ENCODE results near the gene PELI2. TPM values are rescaled to one million over a fixed set of nuclear protein-coding genes. Genes with fewer than 3 reads are reported as not detected.
A peak's percentile ranks its signal among the peaks of the same experiment; 100 is the strongest.

Gene PELI2, protein sequence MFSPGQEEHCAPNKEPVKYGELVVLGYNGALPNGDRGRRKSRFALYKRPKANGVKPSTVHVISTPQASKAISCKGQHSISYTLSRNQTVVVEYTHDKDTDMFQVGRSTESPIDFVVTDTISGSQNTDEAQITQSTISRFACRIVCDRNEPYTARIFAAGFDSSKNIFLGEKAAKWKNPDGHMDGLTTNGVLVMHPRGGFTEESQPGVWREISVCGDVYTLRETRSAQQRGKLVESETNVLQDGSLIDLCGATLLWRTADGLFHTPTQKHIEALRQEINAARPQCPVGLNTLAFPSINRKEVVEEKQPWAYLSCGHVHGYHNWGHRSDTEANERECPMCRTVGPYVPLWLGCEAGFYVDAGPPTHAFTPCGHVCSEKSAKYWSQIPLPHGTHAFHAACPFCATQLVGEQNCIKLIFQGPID
- polyA plus RNA-seq (ENCODE audit: insufficient read depth in 1 of 5, insufficient read length in 5 of 5, low replicate concordance in 1 of 5): 10 to 100 TPM in 4 of 5 donors, 1 to 10 TPM in 1; 8.0 to 12.8 (median 11.0) TPM
- long read RNA-seq, donor 1, full-length matches to known transcripts: 7 of 7 reads
- long read RNA-seq, donor 1, partial matches to known transcripts: 0 of 7 reads
- long read RNA-seq, donor 1, other reads (novel, unspliced or antisense): 0 of 7 reads
- long read RNA-seq, donor 2, full-length matches to known transcripts: 1 of 1 reads
- long read RNA-seq, donor 2, partial matches to known transcripts: 0 of 1 reads
- long read RNA-seq, donor 2, other reads (novel, unspliced or antisense): 0 of 1 reads
- long read RNA-seq, donor 3: 0 reads
- long read RNA-seq, donor 4, full-length matches to known transcripts: 2 of 2 reads
- long read RNA-seq, donor 4, partial matches to known transcripts: 0 of 2 reads
- long read RNA-seq, donor 4, other reads (novel, unspliced or antisense): 0 of 2 reads
- long read RNA-seq, donor 5, full-length matches to known transcripts: 1 of 1 reads
- long read RNA-seq, donor 5, partial matches to known transcripts: 0 of 1 reads
- long read RNA-seq, donor 5, other reads (novel, unspliced or antisense): 0 of 1 reads
- long read RNA-seq, donor 6, full-length matches to known transcripts: 3 of 3 reads
- long read RNA-seq, donor 6, partial matches to known transcripts: 0 of 3 reads
- long read RNA-seq, donor 6, other reads (novel, unspliced or antisense): 0 of 3 reads
- long read RNA-seq, donor 7, full-length matches to known transcripts: 1 of 1 reads
- long read RNA-seq, donor 7, partial matches to known transcripts: 0 of 1 reads
- long read RNA-seq, donor 7, other reads (novel, unspliced or antisense): 0 of 1 reads
- long read RNA-seq, donor 8: 0 reads

DNA sequence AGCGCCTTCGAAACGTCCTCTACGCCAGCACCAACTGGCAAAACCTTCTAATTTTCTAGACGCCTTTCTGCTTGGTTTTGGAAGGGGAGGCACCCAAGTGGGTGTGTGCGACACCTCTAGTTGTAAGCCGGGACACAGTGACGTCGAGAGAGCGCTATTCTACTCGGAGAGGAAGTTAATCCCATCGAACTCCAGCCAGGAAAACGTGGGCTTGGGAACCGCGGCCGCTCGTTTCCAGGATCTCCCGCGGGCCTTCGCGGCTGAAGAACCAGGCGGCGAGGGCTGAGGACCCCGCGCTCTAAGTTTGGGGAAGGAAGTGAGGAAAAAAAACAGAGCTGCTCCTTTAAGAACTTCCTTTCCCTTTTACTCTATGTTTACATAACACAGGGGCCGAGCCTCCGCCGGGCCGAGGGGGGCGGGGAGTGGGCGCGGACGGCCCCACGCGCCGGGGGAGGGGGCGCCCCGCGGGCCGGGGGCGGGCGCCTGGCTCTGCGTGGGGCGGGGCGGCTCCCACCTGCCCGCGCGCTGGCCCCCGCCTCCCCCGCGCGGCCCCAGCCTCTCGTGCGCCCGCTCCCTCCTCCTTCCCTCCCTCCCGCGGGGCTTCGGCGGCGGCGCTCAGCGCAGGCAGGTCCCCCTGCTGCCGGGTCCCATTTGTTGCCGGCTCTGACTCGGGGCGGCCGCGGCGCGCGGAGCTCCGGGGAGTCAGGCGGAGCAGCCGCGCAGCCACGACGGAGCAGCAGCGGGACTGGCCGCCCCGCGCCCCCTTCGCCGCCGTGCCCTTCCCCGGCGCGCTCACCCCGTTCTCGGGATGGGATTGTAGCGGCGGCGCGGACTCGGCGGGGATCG, at the start of gene PELI2:
TSS of gene PELI2 (plus strand) at position 647 of the 846 bp plus-strand sequence. CDS start 250 bp downstream, outside the sequence.
- peak; percentile 84 for DNase-seq

DNA sequence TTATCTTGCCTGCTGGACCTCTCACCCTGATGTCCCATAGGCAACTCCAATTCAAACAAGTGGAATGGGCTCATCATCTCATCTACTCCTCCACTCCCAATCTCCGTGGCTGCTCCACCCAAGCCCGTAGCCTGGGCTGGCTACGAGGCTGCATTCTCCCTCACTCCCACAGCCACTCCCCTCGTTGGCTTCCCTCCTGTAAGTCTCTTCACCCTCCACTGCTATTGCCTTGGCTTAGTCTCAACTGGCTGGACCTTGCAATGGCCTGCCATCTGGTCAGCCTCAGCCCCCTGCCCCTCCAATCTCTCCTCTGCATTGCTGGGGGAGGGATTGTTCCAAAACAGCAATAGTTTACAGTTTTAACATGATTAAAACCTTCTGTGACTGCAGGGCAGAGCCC, 44.4 kb upstream of the PELI2 start:
- no peak for DNase-seq

- DNase-seq: no peak
Measured at GRCh38 chr14:56075301-56075700, 42.9 kb upstream of the PELI2 start.

DNA sequence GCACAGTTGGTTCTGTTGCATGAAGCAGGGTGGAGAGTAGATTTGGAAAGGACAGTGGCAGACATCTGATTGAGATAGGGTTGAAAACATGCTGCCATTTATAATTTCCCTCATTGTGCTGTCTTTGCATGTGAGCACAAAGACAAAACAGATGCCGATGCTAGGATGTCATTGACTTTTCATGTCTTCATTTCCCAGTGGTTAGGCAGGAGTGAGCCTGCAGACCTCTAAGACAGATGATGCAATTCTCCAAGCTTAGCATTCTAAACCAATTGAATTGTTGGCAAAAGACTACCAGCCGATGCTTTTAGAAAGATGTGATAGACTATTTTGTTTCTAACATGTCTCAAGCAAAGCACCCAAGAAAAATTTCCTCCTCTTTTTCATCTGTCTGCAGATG, 37.1 kb upstream of the PELI2 start:
- DNase-seq: no peak

GRCh38 chr14:56082880-56083279, 35.3 kb upstream of the PELI2 start:
- DNase-seq: no peak

DNA sequence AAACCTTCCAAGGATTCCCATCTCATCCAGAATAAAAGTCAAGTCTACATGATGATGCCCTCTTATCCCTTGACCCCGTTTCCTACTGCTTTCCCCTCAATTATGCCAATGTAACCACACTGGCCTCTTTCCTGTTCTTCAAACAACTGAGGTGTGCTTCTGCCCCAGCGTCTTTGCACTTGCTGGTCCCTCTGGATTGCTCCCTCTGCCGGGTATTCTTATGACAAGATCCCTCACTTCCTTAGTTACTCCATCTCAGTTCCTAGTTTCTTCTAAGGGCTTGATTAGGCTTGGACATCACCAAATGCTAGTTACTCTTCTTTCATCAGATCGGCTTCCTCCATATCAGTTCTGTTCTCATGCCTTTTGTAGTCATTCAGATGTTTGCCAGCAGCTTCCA, 32.7 kb upstream of the PELI2 start:
- DNase-seq: no peak

GRCh38 chr14:56087671-56088471, 30.3 kb upstream of the PELI2 start:
- no peak for DNase-seq

DNA sequence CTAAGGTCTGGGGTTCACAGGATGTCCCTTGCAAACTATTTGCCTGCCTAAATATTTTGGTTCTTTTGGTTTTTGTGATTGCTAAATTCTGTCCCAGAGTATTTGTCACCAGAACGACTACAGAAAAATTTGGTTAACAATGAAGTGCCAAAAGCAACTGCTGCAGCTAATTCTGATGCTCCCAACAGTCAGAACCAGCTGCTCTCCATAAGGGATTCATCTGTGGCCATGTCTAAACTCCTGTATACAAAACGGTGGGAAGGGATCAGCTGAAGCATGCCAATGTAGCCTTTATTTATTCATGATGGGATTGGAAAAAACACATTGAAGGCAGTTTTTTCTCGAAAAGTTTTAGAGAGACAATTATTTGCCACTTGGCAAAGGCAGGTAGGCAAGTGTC, 29.3 kb upstream of the PELI2 start:
- DNase-seq: no peak

DNA sequence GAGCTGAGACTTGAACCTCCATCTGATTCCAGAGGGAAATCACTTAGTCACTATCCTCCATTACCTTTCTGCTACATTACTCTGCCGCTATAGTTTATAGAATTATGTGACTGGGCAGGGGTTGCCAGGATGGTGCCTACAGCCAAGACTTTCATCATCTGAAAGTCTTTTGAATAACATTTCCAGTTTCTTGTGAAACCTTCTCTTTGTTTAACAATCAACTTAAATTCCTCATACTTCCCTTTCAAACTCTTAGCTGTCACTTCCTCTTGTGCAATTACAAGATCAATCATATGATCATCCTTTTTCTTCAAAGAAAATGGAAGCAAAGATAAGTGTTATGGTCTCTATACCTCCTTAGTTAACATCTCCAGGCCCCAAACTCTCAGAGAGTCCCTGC, 25.4 kb upstream of the PELI2 start:
- no peak for DNase-seq

GRCh38 chr14:56094076-56094475, 24.1 kb upstream of the PELI2 start:
- peak in 1 of 2 donors; percentile 28 for DNase-seq

DNA sequence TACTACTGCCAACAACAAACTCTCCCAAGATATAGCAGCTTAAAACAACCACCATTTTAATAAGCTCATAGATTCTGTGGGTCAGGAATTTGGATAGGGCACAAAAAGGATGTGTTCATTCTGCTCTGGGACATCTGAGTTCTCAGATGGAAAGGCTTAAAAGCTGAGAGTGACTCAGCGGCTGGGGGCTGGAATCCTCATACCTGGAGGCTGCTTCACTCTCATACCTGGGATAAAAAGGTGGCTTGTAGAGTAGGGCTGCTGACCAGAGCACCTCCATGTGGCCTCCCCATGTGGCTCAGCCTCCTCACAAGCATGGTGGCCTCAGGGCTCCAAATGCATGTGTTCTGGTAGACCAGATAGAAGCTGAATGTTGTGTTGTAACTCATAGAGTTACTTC, 20.2 kb upstream of the PELI2 start:
- no peak for DNase-seq

- DNase-seq: no peak
Measured at GRCh38 chr14:56099081-56099797, 19.0 kb upstream of the PELI2 start.

- DNase-seq: no peak
Measured at GRCh38 chr14:56100556-56100955, 17.7 kb upstream of the PELI2 start.

- DNase-seq: no peak
Measured at GRCh38 chr14:56102941-56103340, 15.3 kb upstream of the PELI2 start.

GRCh38 chr14:56107615-56108014, 10.6 kb upstream of the PELI2 start:
- no peak for DNase-seq

GRCh38 chr14:56108057-56108456, 10.2 kb upstream of the PELI2 start:
- DNase-seq: no peak

GRCh38 chr14:56112781-56113180, 5.4 kb upstream of the PELI2 start:
- DNase-seq: no peak

DNA sequence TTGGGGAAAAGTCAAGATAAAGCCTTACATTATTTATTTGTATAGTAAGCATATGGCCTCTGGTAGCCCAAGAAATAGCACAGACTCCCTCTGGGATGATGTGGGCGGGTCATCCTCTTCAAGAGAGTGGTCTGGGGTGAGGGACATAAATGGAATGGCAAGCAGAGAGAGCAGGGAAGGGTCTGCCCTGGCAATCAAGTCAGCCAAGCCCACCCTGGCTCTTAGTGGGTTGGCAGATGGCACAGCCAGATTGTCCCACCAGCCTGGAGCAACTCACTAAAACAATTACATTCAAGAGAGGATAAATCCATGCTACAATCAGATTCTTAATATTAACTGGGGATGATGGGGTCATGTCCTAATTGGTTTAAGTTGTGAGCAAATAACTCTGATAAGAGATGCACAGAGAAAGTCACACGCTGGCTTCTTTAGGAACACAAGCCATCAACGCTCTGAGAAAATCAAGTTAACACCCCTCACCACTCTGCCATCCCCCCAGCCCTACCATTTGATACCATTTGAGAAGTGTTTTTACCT, 2.8 kb upstream of the PELI2 start:
- no peak for DNase-seq

Measured in right lung (tissue), 10 donors.